Subcutaneous adipose tissue (tissue), 4 donors: Measurements from ENCODE around the gene EIPR1. TPM values are rescaled to one million over a fixed set of nuclear protein-coding genes. Genes with fewer than 3 reads are reported as not detected.

Experiments
- total RNA-seq, 4 donors: library from RNA; depleted of rRNA; stranded (reverse); fragments of >200 nt; gene quantifications; one replicate each; pipeline ENCODE4 v1.1.0, GENCODE V29; 2016
- TF ChIP-seq, protein P1 (sequence below): fragments of 450-650 bp; IDR thresholded peaks from one replicate; pipeline ENCODE4 v1.5.1; 2016; ENCODE audit warnings: low read depth, mild to moderate bottlenecking, control low read depth, antibody characterized with exemption, moderate library complexity

EIPR1 gene
- total RNA-seq, 4 donors from 2014 or later: 13.9 to 27.6 (median 16.1) TPM

DNA sequence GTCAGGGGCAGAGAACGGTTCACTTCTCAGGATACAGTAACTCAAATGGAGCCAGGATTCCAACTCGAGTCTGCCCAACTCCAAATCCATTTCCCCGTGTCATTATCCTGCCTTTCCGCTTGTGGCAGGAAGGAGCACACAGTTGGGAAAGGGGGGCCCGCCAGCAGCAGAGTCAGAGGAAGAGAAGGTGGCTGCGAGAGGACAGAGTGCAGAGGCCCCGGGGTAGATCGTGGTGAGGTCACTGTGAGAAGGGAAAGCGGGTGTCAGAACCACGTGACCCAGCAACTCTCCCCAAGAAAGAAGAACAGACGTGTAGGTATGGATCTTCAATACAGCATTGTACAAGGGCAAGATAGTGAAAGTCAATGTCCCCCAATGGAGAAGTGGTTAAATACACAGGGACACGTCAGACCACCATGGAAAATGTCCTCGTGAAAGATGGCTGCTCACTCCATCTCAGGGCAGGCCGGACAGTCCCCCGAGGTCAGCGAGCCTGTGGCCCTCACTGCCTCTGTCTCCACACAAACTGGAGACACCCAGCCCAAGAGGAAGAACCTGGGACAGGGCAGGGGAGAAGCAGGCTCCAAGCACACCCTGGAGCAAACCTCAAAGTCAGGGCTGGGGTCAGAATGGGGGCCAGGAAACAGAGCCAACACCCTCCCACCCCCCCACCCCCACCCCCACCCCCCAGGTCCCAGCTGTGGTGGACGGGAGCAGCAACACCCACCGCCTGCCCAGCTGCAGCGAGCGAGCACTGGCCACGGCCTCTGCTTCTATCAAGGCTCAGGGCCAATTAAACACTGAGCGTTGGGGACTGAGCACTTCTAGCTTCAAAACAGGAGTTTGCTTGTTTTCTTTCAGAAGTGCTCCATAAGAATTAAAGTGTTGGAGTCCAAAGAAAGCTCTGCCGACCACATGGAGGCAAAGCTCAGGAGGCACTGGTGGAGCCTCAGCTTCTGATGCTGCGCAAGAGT, 92.7 kb downstream of the EIPR1 start:
- TF ChIP-seq, protein P1, sequence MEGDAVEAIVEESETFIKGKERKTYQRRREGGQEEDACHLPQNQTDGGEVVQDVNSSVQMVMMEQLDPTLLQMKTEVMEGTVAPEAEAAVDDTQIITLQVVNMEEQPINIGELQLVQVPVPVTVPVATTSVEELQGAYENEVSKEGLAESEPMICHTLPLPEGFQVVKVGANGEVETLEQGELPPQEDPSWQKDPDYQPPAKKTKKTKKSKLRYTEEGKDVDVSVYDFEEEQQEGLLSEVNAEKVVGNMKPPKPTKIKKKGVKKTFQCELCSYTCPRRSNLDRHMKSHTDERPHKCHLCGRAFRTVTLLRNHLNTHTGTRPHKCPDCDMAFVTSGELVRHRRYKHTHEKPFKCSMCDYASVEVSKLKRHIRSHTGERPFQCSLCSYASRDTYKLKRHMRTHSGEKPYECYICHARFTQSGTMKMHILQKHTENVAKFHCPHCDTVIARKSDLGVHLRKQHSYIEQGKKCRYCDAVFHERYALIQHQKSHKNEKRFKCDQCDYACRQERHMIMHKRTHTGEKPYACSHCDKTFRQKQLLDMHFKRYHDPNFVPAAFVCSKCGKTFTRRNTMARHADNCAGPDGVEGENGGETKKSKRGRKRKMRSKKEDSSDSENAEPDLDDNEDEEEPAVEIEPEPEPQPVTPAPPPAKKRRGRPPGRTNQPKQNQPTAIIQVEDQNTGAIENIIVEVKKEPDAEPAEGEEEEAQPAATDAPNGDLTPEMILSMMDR: no peak

DNA sequence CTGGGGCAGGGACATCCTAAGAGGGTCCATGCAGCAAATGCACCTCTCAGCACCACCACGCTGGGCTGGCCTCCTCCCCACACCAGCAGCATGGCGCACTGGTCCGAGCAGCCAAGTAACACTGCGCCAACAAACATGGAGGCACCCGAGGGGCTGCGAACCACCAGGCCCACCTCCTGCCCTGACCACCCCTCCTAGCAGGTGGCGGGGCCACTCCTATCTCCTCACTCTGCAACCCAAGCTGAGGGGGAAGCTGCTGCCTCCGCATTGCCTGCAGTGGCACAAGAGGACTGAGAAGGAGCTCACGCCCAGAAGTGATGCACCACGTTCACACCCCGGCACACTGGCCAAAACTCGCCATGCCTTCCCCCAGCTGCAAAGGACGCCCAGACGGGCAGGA, 94.4 kb downstream of the EIPR1 start:
- TF ChIP-seq, protein P1: no peak

DNA sequence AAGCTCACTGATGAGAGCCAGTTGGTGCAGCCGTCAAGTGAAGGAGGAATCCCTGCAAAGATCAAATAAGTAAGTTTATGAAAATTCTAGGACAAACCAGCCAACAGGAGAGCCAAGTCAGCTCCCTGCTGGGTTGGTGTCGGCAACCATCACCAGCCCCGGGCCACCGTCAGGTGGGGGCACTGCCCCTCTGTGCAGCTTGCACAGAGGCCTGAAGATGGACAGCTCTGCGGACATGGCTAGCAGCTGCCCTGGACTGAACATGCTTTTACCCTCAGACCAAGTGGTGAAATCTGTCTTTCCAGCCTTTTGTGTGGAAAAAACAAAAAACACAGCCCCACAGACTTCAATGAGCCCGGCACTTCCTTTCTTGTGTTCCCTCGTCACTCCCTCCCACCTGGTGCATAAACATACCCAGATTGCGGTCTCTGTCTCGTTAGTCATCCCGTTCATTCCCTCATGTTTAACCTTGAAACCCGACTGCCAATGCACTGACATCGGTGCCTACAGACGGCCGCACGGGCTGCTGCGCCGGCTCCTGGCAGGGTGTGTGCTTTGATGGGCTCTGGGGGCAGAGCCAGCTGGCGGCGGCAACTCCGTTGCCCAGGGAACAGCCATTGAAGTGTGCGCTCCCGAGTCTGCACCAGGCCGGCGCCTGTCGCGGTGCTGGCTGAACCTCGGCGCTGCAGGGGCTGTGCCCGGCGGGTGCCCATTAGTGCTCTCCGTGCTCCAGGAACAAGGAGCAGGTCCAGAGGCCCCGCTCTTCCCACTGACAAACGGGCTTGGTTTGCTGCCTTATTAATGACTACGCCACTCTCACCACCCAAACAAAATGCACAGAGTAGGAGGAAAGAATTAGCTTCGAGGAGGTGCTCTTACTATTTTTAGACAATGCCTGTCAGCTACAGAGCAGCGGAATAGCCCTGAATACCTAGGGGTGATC, 95.3 kb downstream of the EIPR1 start:
- TF ChIP-seq, protein P1: no peak

DNA sequence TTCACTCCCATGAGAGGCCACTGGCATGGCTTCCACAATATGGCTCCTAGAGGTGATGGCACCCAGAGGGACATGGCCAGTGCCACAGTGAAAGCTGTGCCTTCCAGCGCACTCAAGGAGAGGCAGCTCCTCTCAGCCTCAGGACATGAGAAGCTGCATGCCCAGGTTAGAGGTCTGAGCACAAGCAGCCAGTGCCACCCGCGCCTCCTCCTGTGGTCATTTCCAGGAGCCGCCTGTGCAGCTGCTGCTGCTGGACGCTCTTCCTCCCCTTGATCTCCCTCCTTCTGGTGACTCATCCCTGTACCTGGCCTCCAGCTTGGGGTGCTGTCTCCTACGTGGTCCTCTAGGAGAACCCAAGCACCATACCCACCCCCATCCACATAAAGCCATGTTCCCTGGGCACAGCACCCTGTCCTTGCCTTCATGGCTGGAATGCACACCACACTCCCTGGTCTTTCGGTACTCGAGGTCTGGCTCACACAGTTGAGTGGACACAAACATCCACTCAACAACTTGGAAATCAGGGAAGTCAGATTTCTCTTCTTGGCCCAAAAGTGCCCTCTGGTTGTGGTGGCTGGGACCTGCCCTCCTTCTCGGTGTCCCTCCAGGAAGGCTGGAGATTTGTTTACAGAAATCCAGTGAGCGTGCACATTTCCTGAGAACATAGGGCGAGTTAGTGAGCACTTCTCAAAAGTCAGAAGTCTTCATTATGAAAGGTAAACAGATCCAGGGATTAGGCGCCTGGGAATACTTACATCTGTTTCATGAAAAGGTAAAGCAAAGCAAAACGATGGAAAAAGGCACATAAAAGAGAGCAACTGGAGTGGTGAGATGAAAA, 96.7 kb downstream of the EIPR1 start:
- TF ChIP-seq, protein P1: no peak

DNA sequence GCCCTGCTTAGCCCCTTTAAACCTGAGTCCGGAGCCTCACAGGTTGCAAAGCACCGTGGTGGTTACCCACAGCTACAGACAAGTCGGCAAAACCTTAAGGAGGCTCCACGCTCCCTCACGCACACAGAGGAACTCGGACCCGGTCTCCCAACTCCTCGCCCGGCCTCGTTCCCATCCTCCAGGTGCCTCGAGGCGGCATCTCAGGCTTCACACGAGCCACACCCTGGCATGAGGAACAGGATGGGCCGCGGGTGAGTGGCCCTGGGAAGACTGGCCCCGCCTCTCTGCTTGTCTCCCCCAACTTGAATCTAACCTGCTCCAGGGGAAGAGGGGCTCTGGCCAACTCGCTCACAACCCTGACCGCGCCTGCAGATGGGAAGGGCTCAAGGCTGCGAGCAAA, 97.4 kb downstream of the EIPR1 start:
- TF ChIP-seq, protein P1: no peak

- TF ChIP-seq, protein P1: no peak
Observed at GRCh38 chr2:3279236-3279960, 98.2 kb downstream of the EIPR1 start.
